Skeletal muscle satellite cell (primary cell): ENCODE results near the gene C19orf25.

Experiments used
- H3K27me3 ChIP-seq: 2 replicates; pipeline ENCODE4 v1.7.0; 2013; ENCODE audit warnings: low read length; ENCODE audit not compliant: control insufficient read depth, insufficient read depth
- H3K36me3 ChIP-seq: 2 replicates; pipeline ENCODE4 v1.7.0; 2013; ENCODE audit warnings: mild to moderate bottlenecking, control low read depth, low read length; ENCODE audit not compliant: insufficient read depth
- H3K4me1 ChIP-seq: 2 replicates; pipeline ENCODE4 v1.7.0; 2013; ENCODE audit warnings: low read length; ENCODE audit not compliant: control insufficient read depth, insufficient read depth
- H3K4me2 ChIP-seq: 2 replicates; pipeline ENCODE4 v1.7.0; 2013; ENCODE audit warnings: mild to moderate bottlenecking, low read length
- H3K4me3 ChIP-seq: 2 replicates; pipeline ENCODE4 v1.7.0; 2013; ENCODE audit warnings: low read length
- H3K9ac ChIP-seq: 2 replicates; pipeline ENCODE4 v1.7.0; 2013; ENCODE audit warnings: mild to moderate bottlenecking, low read depth, low read length, moderate library complexity
- H3K9me3 ChIP-seq: replicated peaks from 2 replicates; pipeline ENCODE4 v1.7.0; 2013; ENCODE audit warnings: mild to moderate bottlenecking, control low read depth, low read length

The C19orf25 gene

GRCh38 chr19:1470305-1471009 is 8.6 kb downstream of the C19orf25 start:
- Histone ChIP-seq H3K4me2 (peak overlapping the region; percentile 81), H3K4me3 (peak overlapping the region; percentile 47), H3K36me3 (no peaks in the 10 kb centered on the region), H3K9me3 (no peaks in the 10 kb centered on the region), H3K9ac (peak overlapping the region; percentile 13), H3K27me3 (peaks cover 50% of the 10 kb centered on the region), H3K4me1 (peaks cover 36% of the 10 kb centered on the region)

- Histone ChIP-seq H3K4me2 (peak overlapping the region; percentile 81), H3K9ac (peak overlapping the region; percentile 13), H3K4me1 (peaks cover 37% of the 10 kb centered on the region), H3K9me3 (no peaks in the 10 kb centered on the region), H3K36me3 (no peaks in the 10 kb centered on the region), H3K27me3 (peaks cover 50% of the 10 kb centered on the region), H3K4me3 (peak overlapping the region; percentile 47)
These were observed 9.0 kb downstream of the C19orf25 start for GRCh38 chr19:1470055-1470304.

DNA sequence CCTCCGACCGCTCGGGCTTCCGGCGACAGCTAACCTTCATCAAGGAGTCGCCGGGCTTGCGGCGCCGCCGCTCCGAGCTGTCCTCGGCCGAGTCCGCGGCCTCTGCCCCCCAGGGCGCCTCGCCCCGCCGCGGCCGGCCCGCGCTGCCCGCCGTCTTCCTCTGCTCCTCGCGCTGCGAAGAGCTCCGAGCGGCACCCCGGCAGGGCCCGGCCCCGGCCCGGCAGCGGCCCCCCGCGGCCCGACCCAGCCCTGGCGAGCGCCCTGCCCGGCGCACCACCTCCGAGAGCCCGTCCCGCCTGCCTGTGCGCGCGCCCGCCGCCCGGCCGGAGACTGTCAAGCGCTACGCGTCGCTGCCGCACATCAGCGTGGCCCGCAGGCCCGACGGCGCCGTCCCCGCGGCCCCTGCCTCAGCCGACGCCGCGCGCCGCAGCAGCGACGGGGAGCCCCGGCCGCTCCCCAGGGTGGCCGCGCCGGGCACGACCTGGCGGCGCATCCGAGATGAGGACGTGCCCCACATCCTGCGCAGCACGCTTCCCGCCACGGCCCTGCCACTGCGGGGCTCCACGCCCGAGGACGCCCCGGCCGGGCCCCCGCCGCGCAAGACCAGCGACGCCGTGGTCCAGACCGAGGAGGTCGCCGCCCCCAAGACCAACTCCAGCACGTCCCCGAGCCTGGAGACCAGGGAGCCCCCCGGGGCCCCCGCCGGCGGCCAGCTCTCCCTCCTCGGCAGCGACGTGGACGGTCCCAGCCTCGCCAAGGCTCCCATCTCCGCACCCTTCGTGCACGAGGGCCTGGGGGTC is 9.6 kb downstream of the C19orf25 start:
- Histone ChIP-seq H3K4me3 (peak overlapping the region; percentile 56), H3K36me3 (no peaks in the 10 kb centered on the region), H3K9me3 (no peaks in the 10 kb centered on the region), H3K27me3 (peaks cover 50% of the 10 kb centered on the region), H3K9ac (no peak overlapping the region), H3K4me2 (peak overlapping the region; percentile 81), H3K4me1 (peaks cover 37% of the 10 kb centered on the region)

GRCh38 chr19:1468821-1469254 is 10.2 kb downstream of the C19orf25 start:
- no peak overlapping the region for H3K9ac ChIP-seq
- H3K4me2 ChIP-seq: peak overlapping the region; percentile 81
- H3K9me3 ChIP-seq: no peaks in the 10 kb centered on the region
- H3K4me1 ChIP-seq: peaks cover 37% of the 10 kb centered on the region
- H3K4me3 ChIP-seq: peak overlapping the region; percentile 56
- H3K27me3 ChIP-seq: peaks cover 50% of the 10 kb centered on the region
- H3K36me3 ChIP-seq: no peaks in the 10 kb centered on the region

GRCh38 chr19:1468274-1468820 is 10.7 kb downstream of the C19orf25 start:
- Histone ChIP-seq H3K4me2 (peak overlapping the region; percentile 81), H3K27me3 (peaks cover 47% of the 10 kb centered on the region)

DNA sequence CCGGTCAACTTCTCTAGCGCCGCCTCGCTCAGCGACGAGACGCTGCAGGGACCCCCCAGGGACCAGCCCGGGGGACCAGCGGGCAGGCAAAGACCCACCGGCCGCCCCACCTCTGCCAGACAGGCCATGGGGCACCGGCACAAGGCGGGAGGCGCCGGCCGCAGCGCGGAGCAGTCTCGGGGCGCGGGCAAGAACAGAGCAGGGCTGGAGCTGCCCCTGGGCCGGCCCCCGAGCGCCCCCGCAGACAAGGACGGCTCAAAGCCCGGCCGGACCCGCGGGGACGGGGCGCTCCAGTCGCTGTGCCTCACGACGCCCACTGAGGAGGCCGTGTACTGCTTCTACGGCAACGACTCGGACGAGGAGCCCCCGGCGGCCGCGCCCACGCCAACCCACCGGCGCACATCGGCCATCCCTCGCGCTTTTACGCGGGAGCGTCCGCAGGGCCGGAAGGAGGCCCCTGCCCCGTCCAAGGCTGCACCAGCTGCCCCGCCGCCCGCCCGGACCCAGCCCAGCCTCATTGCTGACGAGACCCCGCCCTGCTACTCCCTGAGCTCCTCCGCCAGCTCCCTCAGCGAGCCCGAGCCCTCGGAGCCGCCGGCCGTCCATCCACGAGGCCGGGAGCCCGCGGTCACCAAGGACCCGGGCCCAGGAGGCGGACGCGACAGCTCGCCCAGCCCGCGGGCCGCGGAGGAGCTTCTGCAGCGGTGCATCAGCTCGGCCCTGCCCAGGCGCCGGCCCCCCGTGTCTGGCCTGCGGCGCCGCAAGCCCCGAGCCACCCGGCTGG is 11.3 kb downstream of the C19orf25 start:
- peaks cover 41% of the 10 kb centered on the region for H3K27me3 ChIP-seq
- H3K4me1 ChIP-seq: peaks cover 37% of the 10 kb centered on the region

More at GRCh38 chr19:1468274-1468820, 10.7 kb downstream of the C19orf25 start:
- H3K4me1 ChIP-seq: peaks cover 37% of the 10 kb centered on the region
- H3K36me3 ChIP-seq: no peaks in the 10 kb centered on the region
- peak overlapping the region; percentile 55 for H3K4me3 ChIP-seq
- H3K9ac ChIP-seq: no peak overlapping the region
- no peaks in the 10 kb centered on the region for H3K9me3 ChIP-seq

DNA sequence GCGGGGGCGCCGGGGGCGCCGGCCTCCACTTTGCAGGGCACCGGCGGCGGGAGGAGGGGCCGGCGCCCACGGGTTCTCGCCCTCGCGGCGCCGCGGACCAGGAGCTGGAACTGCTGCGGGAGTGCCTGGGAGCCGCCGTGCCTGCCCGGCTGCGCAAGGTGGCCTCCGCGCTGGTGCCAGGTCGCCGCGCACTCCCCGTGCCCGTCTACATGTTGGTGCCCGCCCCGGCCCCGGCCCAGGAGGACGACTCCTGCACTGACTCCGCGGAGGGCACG is 11.9 kb downstream of the C19orf25 start:
- Histone ChIP-seq H3K27me3 (peaks cover 36% of the 10 kb centered on the region), H3K4me3 (no peak overlapping the region), H3K36me3 (no peaks in the 10 kb centered on the region), H3K4me2 (peak overlapping the region; percentile 44), H3K4me1 (peaks cover 37% of the 10 kb centered on the region), H3K9me3 (no peaks in the 10 kb centered on the region), H3K9ac (no peak overlapping the region)

More for the DNA sequence above, 11.3 kb downstream of the C19orf25 start:
- Histone ChIP-seq H3K4me2 (peak overlapping the region; percentile 81), H3K9me3 (no peaks in the 10 kb centered on the region), H3K36me3 (no peaks in the 10 kb centered on the region), H3K4me3 (peak overlapping the region; percentile 55), H3K9ac (no peak overlapping the region)

DNA sequence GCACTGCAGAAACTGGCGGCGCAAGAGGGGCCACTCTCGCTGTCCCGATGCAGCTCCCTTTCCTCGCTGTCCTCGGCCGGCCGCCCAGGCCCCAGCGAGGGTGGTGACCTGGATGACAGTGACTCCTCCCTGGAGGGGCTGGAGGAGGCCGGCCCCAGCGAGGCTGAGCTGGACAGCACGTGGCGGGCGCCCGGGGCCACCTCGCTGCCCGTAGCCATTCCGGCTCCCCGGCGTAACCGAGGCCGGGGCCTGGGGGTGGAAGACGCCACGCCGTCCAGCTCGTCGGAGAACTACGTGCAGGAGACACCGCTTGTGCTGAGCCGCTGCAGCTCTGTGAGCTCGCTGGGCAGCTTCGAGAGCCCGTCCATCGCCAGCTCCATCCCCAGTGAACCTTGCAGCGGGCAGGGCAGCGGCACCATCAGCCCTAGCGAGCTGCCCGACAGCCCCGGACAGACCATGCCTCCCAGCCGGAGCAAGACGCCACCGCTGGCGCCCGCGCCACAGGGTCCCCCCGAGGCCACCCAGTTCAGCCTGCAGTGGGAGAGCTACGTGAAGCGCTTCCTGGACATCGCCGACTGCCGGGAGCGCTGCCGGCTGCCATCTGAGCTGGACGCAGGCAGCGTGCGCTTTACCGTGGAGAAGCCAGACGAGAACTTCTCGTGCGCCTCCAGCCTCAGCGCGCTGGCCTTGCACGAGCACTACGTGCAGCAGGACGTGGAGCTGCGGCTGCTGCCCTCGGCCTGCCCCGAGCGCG is 12.4 kb downstream of the C19orf25 start:
- Histone ChIP-seq H3K4me2 (no peak overlapping the region), H3K9ac (no peak overlapping the region), H3K4me1 (peaks cover 35% of the 10 kb centered on the region), H3K9me3 (no peaks in the 10 kb centered on the region), H3K36me3 (no peaks in the 10 kb centered on the region), H3K4me3 (no peak overlapping the region), H3K27me3 (peaks cover 31% of the 10 kb centered on the region)

- peak overlapping the region; percentile 12 for H3K4me2 ChIP-seq
- H3K9me3 ChIP-seq: no peaks in the 10 kb centered on the region
- no peak overlapping the region for H3K9ac ChIP-seq
- peaks cover 25% of the 10 kb centered on the region for H3K27me3 ChIP-seq
- H3K4me1 ChIP-seq: peaks cover 29% of the 10 kb centered on the region
- H3K36me3 ChIP-seq: no peaks in the 10 kb centered on the region
- H3K4me3 ChIP-seq: no peak overlapping the region
These were observed 13.0 kb downstream of the C19orf25 start for GRCh38 chr19:1466018-1466460.

DNA sequence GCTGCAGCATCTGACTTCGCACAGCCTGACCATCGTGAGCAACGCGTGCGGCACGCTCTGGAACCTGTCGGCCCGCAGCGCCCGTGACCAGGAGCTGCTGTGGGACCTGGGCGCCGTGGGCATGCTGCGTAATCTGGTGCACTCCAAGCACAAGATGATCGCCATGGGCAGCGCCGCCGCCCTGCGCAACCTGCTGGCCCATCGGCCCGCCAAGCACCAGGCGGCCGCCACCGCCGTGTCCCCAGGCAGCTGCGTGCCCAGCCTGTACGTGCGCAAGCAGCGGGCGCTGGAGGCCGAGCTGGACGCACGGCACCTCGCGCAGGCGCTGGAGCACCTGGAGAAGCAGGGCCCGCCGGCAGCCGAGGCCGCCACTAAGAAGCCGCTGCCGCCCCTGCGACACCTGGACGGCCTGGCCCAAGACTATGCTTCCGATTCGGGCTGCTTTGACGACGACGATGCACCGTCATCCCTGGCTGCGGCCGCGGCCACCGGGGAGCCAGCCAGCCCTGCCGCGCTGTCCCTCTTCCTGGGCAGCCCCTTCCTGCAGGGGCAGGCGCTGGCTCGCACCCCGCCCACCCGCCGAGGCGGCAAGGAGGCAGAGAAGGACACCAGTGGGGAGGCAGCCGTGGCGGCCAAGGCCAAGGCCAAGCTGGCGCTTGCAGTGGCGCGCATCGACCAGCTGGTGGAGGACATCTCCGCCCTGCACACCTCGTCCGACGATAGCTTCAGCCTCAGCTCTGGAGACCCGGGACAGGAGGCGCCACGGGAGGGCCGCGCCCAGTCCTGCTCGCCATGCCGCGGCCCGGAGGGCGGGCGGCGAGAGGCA is 13.6 kb downstream of the C19orf25 start:
- no peaks in the 10 kb centered on the region for H3K9me3 ChIP-seq
- H3K4me2 ChIP-seq: peak overlapping the region; percentile 12
- H3K4me3 ChIP-seq: no peak overlapping the region
- H3K4me1 ChIP-seq: peaks cover 22% of the 10 kb centered on the region
- no peaks in the 10 kb centered on the region for H3K36me3 ChIP-seq
- H3K9ac ChIP-seq: no peak overlapping the region
- peaks cover 19% of the 10 kb centered on the region for H3K27me3 ChIP-seq
